ENCODE results near the gene TACC2.

- TF ChIP-seq CTCF (IDR thresholded peaks at IDR 0.05) (no peak), EZH2phosphoT487 (IDR thresholded peaks at IDR 0.05) (no peak)
Observed at GRCh38 chr10:122234416-122234815, 245.5 kb downstream of the TACC2 start.
